Prostate gland (tissue), 2 donors: Measurements from ENCODE around the gene ERC2. TPM values are rescaled to one million over a fixed set of nuclear protein-coding genes. Genes with fewer than 3 reads are reported as not detected.

ENCODE experiments used
- DNase-seq: peaks from one replicate; pipeline ENCODE4 v3.0.0-alpha.2; 2019; ENCODE audit warnings: low spot score
- H3K27ac ChIP-seq, 2 donors: fragments of 200-600 bp; sonication (generic); 2 replicates each; pipeline ENCODE4 v1.5.1; 2017 to 2019
- H3K27me3 ChIP-seq: fragments of 200-600 bp; sonication (generic); replicated peaks from 2 replicates; pipeline ENCODE4 v1.5.1; 2019; ENCODE audit not compliant: insufficient read depth
- H3K36me3 ChIP-seq, 2 donors: fragments of 200-600 bp; sonication (generic); 1 replicate in 1 of 2; 2 replicates in 1 of 2; pipeline versions ENCODE4 v1.5.1 to v1.8.1; 2017 to 2019
- H3K4me1 ChIP-seq: fragments of 200-600 bp; sonication (generic); replicated peaks from 2 replicates; pipeline ENCODE4 v1.5.1; 2019
- H3K4me3 ChIP-seq, 2 donors: fragments of 200-600 bp; sonication (generic); 2 replicates each; pipeline ENCODE4 v1.5.1; 2017 to 2019
- H3K9me3 ChIP-seq: fragments of 200-600 bp; sonication (generic); 2 replicates; pipeline ENCODE4 v1.5.1; 2017
- CTCF ChIP-seq, 4 experiments: fragments of 200-600 bp in 2 of 4; fragments of 450-650 bp in 2 of 4; sonication (generic) in 2 of 4; IDR thresholded peaks; 1 replicate in 3 of 4; 2 replicates in 1 of 4; pipeline ENCODE4 v1.5.1; 2016 to 2019; ENCODE audit warnings: antibody characterized with exemption in 4 of 4, mild to moderate bottlenecking in 2 of 4, moderate library complexity in 2 of 4
- POLR2A ChIP-seq: fragments of 450-650 bp; IDR thresholded peaks from one replicate; pipeline ENCODE4 v1.6.1; 2016; ENCODE audit warnings: antibody characterized with exemption, mild to moderate bottlenecking
- POLR2AphosphoS5 ChIP-seq: sonication (generic); formaldehyde crosslinking; IDR thresholded peaks from one replicate; pipeline ENCODE4 v1.6.1; 2017; ENCODE audit warnings: antibody characterized with exemption
- WGBS: methylation state at CpG from one replicate; pipeline ENCODE4 v1.1.5; 2018; 5-methylcytosine and 5-hydroxymethylcytosine counted together
- intact Hi-C: fragments of 100-400 bp; cut with DNase I; formaldehyde crosslinking; loops from one replicate; pipeline ENCODE4 v1.14.2; 2022
- total RNA-seq, 2 donors: library from RNA; depleted of rRNA; stranded (reverse); fragments of >200 nt; gene quantifications; one replicate each; pipeline ENCODE4 v1.1.0, GENCODE V29; 2016

The ERC2 gene
- total RNA-seq, 2 donors from 2014 or later = 1.0 to 2.7 TPM

GRCh38 chr3:55636300-55637195 is 831.7 kb downstream of the ERC2 start:
- 81% methylated on average over 9 of the region's 9 CpGs for WGBS
- Histone ChIP-seq H3K4me3 (no peak overlapping the region), H3K27me3 (no peaks in the 10 kb centered on the region), H3K4me1 (no peaks in the 10 kb centered on the region), H3K9me3 (no peaks in the 10 kb centered on the region), H3K27ac (no peak overlapping the region), H3K36me3 (no peaks in the 10 kb centered on the region)
- DNase-seq = no peak
- intact Hi-C loops = no loop called here
- TF ChIP-seq CTCF (IDR thresholded peaks at IDR 0.05) = no peak
- TF ChIP-seq POLR2AphosphoS5 = no peak
- TF ChIP-seq POLR2A = no peak

DNA sequence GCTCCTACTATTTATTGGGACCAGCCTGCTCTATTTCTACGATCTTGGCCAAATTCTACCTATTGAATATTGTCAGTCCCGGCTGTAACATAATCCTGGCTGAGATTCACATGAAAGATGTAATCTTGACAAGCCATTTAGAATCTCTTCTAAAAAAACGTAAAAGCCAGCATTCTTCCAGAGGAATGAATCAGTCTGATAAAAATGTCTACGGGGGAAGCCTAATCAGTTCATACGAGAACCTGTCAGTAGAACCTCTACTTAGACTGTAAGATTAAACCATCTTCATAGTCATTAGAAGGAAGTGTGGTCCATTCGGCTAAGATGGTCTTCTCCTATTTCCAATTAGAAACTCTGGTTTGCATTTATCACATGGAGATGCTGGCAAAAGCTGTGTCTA is 833.9 kb downstream of the ERC2 start:
- no peaks in the 10 kb centered on the region for H3K4me1 ChIP-seq
- no peak overlapping the region for H3K4me3 ChIP-seq
- no peak overlapping the region for H3K27ac ChIP-seq
- intact Hi-C loops = no loop called here
- H3K9me3 ChIP-seq = no peaks in the 10 kb centered on the region
- H3K36me3 ChIP-seq = no peaks in the 10 kb centered on the region
- DNase-seq = no peak
- TF ChIP-seq CTCF (IDR thresholded peaks at IDR 0.05) (no peak), POLR2A (no peak), POLR2AphosphoS5 (no peak)
- WGBS = 34% methylated on average over 6 of the region's 6 CpGs
- H3K27me3 ChIP-seq = no peaks in the 10 kb centered on the region

DNA sequence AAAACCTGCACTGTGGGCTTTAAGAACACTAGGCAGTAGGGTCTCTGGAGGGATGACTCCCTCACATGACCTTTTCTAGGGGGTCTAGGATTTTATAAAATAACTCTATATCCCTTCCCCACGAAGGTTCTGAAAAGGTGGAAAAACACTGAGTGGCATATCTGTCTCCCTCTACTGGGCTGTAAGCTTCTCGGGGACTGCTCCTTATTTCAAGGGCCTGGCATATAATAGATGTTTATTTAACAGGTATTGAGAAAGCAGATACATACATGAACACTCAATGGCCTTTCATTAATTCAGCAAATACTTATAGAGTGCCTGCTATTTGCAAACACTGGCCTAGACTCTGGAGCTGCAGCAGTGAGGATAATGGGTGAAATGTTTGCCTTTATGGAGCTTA is 834.9 kb downstream of the ERC2 start:
- intact Hi-C loops = no loop called here
- WGBS = 94% methylated on average over 2 of the region's 2 CpGs
- H3K36me3 ChIP-seq = no peaks in the 10 kb centered on the region
- no peak overlapping the region for H3K4me3 ChIP-seq
- H3K27ac ChIP-seq = no peak overlapping the region
- no peaks in the 10 kb centered on the region for H3K4me1 ChIP-seq
- TF ChIP-seq POLR2AphosphoS5 (no peak), POLR2A (no peak), CTCF (IDR thresholded peaks at IDR 0.05) (no peak)
- H3K9me3 ChIP-seq = no peaks in the 10 kb centered on the region
- H3K27me3 ChIP-seq = no peaks in the 10 kb centered on the region
- DNase-seq = no peak

- no peaks in the 10 kb centered on the region for H3K27me3 ChIP-seq
- H3K27ac ChIP-seq = no peak overlapping the region
- TF ChIP-seq POLR2AphosphoS5 (no peak), POLR2A (no peak), CTCF (IDR thresholded peaks at IDR 0.05) (no peak)
- H3K36me3 ChIP-seq = no peaks in the 10 kb centered on the region
- no peaks in the 10 kb centered on the region for H3K4me1 ChIP-seq
- H3K4me3 ChIP-seq = no peak overlapping the region
- DNase-seq = no peak
- 82% methylated on average over 1 of the region's 1 CpG for WGBS
- no peaks in the 10 kb centered on the region for H3K9me3 ChIP-seq
- intact Hi-C loops = no loop called here
Measured at GRCh38 chr3:55631766-55632331, 836.4 kb downstream of the ERC2 start.

DNA sequence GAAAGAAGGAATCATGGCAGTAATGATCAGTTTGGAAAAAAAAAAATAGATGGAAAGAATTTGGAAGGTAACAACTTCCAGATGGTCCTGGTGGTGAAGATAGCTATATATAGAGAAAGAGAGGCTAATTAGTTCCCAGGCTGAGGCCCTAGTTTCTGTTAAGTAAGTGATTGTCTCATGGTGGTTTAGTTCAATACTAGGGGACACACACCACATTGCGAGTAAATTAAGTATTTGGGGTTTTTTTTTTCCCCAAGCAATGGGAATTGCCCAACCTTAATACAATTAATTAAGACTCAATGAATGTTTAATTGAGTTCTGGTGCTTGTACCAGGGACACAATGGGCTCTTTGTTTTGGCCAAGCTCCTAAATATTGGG is 837.4 kb downstream of the ERC2 start:
- intact Hi-C loops = no loop called here
- H3K27me3 ChIP-seq = no peaks in the 10 kb centered on the region
- H3K36me3 ChIP-seq = no peaks in the 10 kb centered on the region
- no peak for DNase-seq
- H3K27ac ChIP-seq = no peak overlapping the region
- no peaks in the 10 kb centered on the region for H3K4me1 ChIP-seq
- TF ChIP-seq POLR2A (no peak), CTCF (IDR thresholded peaks at IDR 0.05) (no peak), POLR2AphosphoS5 (no peak)
- WGBS = 95% methylated on average over 1 of the region's 1 CpG
- no peaks in the 10 kb centered on the region for H3K9me3 ChIP-seq
- no peak overlapping the region for H3K4me3 ChIP-seq
